ENCODE results near the gene SLC6A8. TPM values are rescaled to one million over a fixed set of nuclear protein-coding genes. Genes with fewer than 3 reads are reported as not detected.

SLC6A8 gene
- total RNA-seq, 4 donors from 2014 or later: 19.5 to 36.2 (median 25.4) TPM

GRCh38 chrX:153700376-153700945, 12.7 kb downstream of the SLC6A8 start:
- Histone ChIP-seq H3K9me3 (no peaks in the 10 kb centered on the region), H3K27me3 (no peaks in the 10 kb centered on the region), H3K4me3 (no peak overlapping the region), H3K27ac (peak overlapping the region; percentile 39 to 68 (median 56)), H3K4me1 (peaks cover 0 to 75% (median 20%) of the 10 kb centered on the region in 3 donors), H3K36me3 (peaks cover 0 to 65% (median 0%) of the 10 kb centered on the region in 3 donors)
- TF ChIP-seq POLR2A (IDR thresholded peaks at IDR 0.05) (no peak), CTCF (IDR thresholded peaks at IDR 0.05) (no peak)
- intact Hi-C loops (cut with DNase I): no loop called here
- 48 to 67% methylated on average over 6 to 9 of the region's 15 CpGs for WGBS, 2 donors
- DNase-seq: no peak

GRCh38 chrX:153700967-153701366, 13.2 kb downstream of the SLC6A8 start:
- Histone ChIP-seq H3K4me1 (peaks cover 0 to 80% (median 21%) of the 10 kb centered on the region in 3 donors), H3K9me3 (no peaks in the 10 kb centered on the region), H3K27me3 (no peaks in the 10 kb centered on the region), H3K27ac (peak overlapping the region; percentile 39 to 68 (median 56)), H3K36me3 (peaks cover 0 to 65% (median 0%) of the 10 kb centered on the region in 3 donors), H3K4me3 (no peak overlapping the region)
- WGBS, 2 donors: no CpG with 5 or more reads among the region's 6 CpGs
- TF ChIP-seq POLR2A (IDR thresholded peaks at IDR 0.05): no peak
- TF ChIP-seq CTCF (IDR thresholded peaks at IDR 0.05): no peak
- DNase-seq: no peak
- intact Hi-C loops (cut with DNase I): no loop called here

GRCh38 chrX:153701706-153702105, 14.0 kb downstream of the SLC6A8 start:
- WGBS, 2 donors: 60% methylated on average over 2 of the region's 12 CpGs; no CpG with 5 or more reads in 1 of the 2 donors
- TF ChIP-seq POLR2A (IDR thresholded peaks at IDR 0.05) (no peak), CTCF (IDR thresholded peaks at IDR 0.05) (no peak)
- H3K36me3 ChIP-seq: peaks cover 0 to 59% (median 0%) of the 10 kb centered on the region in 3 donors
- H3K27ac ChIP-seq: no peak overlapping the region
- H3K4me1 ChIP-seq: peaks cover under 1 to 87% (median 21%) of the 10 kb centered on the region in 3 donors
- no peaks in the 10 kb centered on the region for H3K27me3 ChIP-seq
- intact Hi-C loops (cut with DNase I): no loop called here
- DNase-seq: no peak
- H3K9me3 ChIP-seq: no peaks in the 10 kb centered on the region
- no peak overlapping the region for H3K4me3 ChIP-seq

GRCh38 chrX:153702336-153703035, 14.8 kb downstream of the SLC6A8 start:
- Histone ChIP-seq H3K4me1 (peaks cover 4 to 93% (median 21%) of the 10 kb centered on the region in 3 donors), H3K27me3 (no peaks in the 10 kb centered on the region), H3K9me3 (no peaks in the 10 kb centered on the region), H3K4me3 (no peak overlapping the region), H3K27ac (peak overlapping the region in 2 of 4 donors; percentile 65 to 71), H3K36me3 (peaks cover 0 to 61% (median 0%) of the 10 kb centered on the region in 3 donors)
- DNase-seq: no peak
- WGBS, 2 donors: 69 to 72% methylated on average over 8 to 11 of the region's 23 CpGs
- no peak for TF ChIP-seq POLR2A (IDR thresholded peaks at IDR 0.05)
- no peak for TF ChIP-seq CTCF (IDR thresholded peaks at IDR 0.05)
- intact Hi-C loops (cut with DNase I): no loop called here

- DNase-seq: no peak
- Histone ChIP-seq H3K36me3 (peaks cover 0 to 60% (median 0%) of the 10 kb centered on the region in 3 donors), H3K27ac (peak overlapping the region; percentile 44 to 71 (median 64)), H3K4me1 (peaks cover 4 to 95% (median 21%) of the 10 kb centered on the region in 3 donors), H3K4me3 (no peak overlapping the region), H3K27me3 (no peaks in the 10 kb centered on the region), H3K9me3 (no peaks in the 10 kb centered on the region)
- no peak for TF ChIP-seq CTCF (IDR thresholded peaks at IDR 0.05)
- no peak for TF ChIP-seq POLR2A (IDR thresholded peaks at IDR 0.05)
- intact Hi-C loops (cut with DNase I): no loop called here
- WGBS, 2 donors: 100% methylated on average over 1 of the region's 16 CpGs; no CpG with 5 or more reads in 1 of the 2 donors
These were observed 15.3 kb downstream of the SLC6A8 start for GRCh38 chrX:153703036-153703370.
